Pancreas (tissue), 10 donors: ENCODE measurements around the gene TLR8. TPM values are rescaled to one million over a fixed set of nuclear protein-coding genes. Genes with fewer than 3 reads are reported as not detected.
"Not testable (repeated sequence)": the region's sequence is repeated elsewhere in the genome, so short reads cannot be mapped to it uniquely, and the experiment has no call there.

Experiments
- ATAC-seq, 4 donors: fragments of 200-7000 bp; cut with Tn5 transposase; one replicate each; pipeline versions ENCODE4 v1.8.0 to v1.9.1; 2020; ENCODE audit warnings: mild to moderate bottlenecking in 4 of 4, moderate library complexity in 4 of 4
- DNase-seq, 6 donors: peaks; one replicate each; pipeline ENCODE4 v3.0.0-alpha.2; 2020
- FAIRE-seq: peaks from 2 replicates; lab custom pipeline; 2012; peaks lifted over from hg19 to GRCh38; lab: Jason Lieb, UNC
- H3K27ac ChIP-seq, 4 donors: fragments of 200-600 bp; sonication (generic); 1 replicate in 3 of 4; 2 replicates in 1 of 4; pipeline versions ENCODE4 v1.5.0 to v1.8.0; 2020
- H3K27me3 ChIP-seq, 4 donors: fragments of 200-600 bp; one replicate each; pipeline ENCODE4 v1.8.0; 2021
- H3K36me3 ChIP-seq, 3 donors: fragments of 200-600 bp; sonication (generic) in 1 of 3; one replicate each; pipeline versions ENCODE4 v1.5.0 to v1.8.0; 2020 to 2021
- H3K4me1 ChIP-seq, 3 donors: fragments of 200-600 bp; one replicate each; pipeline ENCODE4 v1.8.0; 2021
- H3K4me3 ChIP-seq, 4 donors: fragments of 200-600 bp; sonication (generic) in 2 of 4; one replicate each; pipeline versions ENCODE4 v1.5.0 to v1.8.0; 2020 to 2021
- H3K9me3 ChIP-seq, 4 donors: fragments of 200-600 bp; one replicate each; pipeline ENCODE4 v1.8.0; 2021
- WGBS, 2 donors: extraction: QIAGEN DNeasy Blood & Tissue Kit; methylation state at CpG; one replicate each; pipeline ENCODE4 v1.1.7; 2013; 5-methylcytosine and 5-hydroxymethylcytosine counted together
- intact Hi-C, 3 donors: fragments of 100-400 bp; cut with DNase I; formaldehyde crosslinking; loops; one replicate each; pipeline versions ENCODE4 v1.11.1 to v1.14.2; 2022
- polyA plus RNA-seq, 2 donors: library from polyadenylated mRNA; stranded (reverse); fragments of 200-250 nt; gene quantifications; one replicate each; pipeline ENCODE4 v1.2.3, GENCODE V29; 2013
- total RNA-seq, 6 donors: library from RNA; stranded (reverse); fragmentation: NEBNext Ultra II Directional in 4 of 6; extraction: Animal tissue kit (Norgen Biotek cat#: 25700) in 4 of 6; gene quantifications; one replicate each; pipeline versions ENCODE4 v1.2.1 to v1.2.4, GENCODE V29; 2021 to 2023
- TF ChIP-seq, protein P1 (sequence below), 4 donors: fragments of 200-600 bp; sonication (generic) in 3 of 4; IDR thresholded peaks; one replicate each; pipeline versions ENCODE4 v1.5.0 to v1.8.0; 2021; ENCODE audit warnings: antibody characterized with exemption in 4 of 4
- donor health status: healthy with polysubstance abuse.
- donor health status: DM: no; HTN: no; CAD: no; lungs with moderate emphysema.
- donor health status: DM: no; HTN: no; CAD: no.
- donor health status: control.
- donor health status: control.
- donor health status: Bipolar disorder and iron deficiency.
- donor health status: DM: yes; HTN: yes; CAD: no.
- donor health status: DM: no; HTN: no; CAD: no.
- donor health status: DM: no; HTN: no; CAD: no.
- donor health status: DM: yes; HTN: yes; CAD: no.

TLR8 gene
- total and polyA plus RNA-seq, 8 donors: 0.04 to 2.0 (median 0.07) TPM

DNA sequence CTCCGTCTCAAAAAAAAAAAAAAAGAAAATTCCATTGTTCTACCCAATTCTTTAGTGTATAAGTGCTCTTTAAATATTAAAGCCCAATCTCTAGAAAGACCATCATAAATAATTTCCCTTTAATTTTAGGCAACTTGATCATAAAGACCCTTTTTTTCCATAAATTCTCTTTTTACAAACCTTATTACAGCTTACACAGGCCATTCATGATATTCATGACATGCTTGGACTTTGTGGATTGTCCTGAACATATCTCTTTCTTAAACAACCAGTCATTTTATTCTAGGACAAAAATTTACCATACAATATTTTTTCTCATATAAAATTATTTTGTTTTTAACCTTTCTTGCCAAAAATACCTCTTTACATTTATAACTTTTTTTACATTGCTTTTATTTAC lies 30.5 kb downstream of the TLR8 start:
- peaks cover 0 to 3% (median 0%) of the 10 kb centered on the region in 4 donors for H3K27me3 ChIP-seq
- H3K4me1 ChIP-seq: no peaks in the 10 kb centered on the region
- ATAC-seq (no peak), FAIRE-seq (no peak), DNase-seq (no peak)
- no peak overlapping the region for H3K27ac ChIP-seq
- WGBS, 2 donors: 90 to 100% methylated on average over 1 of the region's 1 CpG
- H3K36me3 ChIP-seq: no peaks in the 10 kb centered on the region
- intact Hi-C loops: no loop called here
- TF ChIP-seq, protein P1, sequence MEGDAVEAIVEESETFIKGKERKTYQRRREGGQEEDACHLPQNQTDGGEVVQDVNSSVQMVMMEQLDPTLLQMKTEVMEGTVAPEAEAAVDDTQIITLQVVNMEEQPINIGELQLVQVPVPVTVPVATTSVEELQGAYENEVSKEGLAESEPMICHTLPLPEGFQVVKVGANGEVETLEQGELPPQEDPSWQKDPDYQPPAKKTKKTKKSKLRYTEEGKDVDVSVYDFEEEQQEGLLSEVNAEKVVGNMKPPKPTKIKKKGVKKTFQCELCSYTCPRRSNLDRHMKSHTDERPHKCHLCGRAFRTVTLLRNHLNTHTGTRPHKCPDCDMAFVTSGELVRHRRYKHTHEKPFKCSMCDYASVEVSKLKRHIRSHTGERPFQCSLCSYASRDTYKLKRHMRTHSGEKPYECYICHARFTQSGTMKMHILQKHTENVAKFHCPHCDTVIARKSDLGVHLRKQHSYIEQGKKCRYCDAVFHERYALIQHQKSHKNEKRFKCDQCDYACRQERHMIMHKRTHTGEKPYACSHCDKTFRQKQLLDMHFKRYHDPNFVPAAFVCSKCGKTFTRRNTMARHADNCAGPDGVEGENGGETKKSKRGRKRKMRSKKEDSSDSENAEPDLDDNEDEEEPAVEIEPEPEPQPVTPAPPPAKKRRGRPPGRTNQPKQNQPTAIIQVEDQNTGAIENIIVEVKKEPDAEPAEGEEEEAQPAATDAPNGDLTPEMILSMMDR (IDR thresholded peaks at IDR 0.05): no peak
- H3K4me3 ChIP-seq: no peak overlapping the region
- no peaks in the 10 kb centered on the region for H3K9me3 ChIP-seq

DNA sequence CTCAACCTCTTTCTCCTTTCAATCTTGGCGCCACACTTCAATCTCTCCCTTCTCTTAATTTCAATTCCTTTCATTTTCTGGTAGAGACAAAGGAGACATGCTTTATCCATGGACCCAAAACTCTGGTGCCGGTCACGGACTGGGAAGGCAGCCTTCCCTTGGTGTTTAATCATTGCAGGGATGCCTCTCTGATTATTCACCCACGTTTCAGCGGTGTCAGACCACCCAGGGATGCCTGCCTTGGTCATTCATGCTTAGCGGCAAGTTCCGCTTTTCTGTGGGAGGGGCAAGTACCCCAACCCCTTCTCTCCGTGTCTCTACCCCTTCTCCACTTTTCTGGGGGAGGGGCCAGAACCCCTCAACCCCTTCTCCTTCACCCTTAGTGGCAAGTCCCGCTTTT lies 34.1 kb downstream of the TLR8 start:
- WGBS, 2 donors: 83 to 86% methylated on average over 8 to 9 of the region's 9 CpGs
- H3K9me3 ChIP-seq, H3K4me3 ChIP-seq, H3K36me3 ChIP-seq, H3K27ac ChIP-seq, FAIRE-seq, H3K4me1 ChIP-seq, H3K27me3 ChIP-seq, intact Hi-C loops, DNase-seq, ATAC-seq: not testable (repeated sequence)

DNA sequence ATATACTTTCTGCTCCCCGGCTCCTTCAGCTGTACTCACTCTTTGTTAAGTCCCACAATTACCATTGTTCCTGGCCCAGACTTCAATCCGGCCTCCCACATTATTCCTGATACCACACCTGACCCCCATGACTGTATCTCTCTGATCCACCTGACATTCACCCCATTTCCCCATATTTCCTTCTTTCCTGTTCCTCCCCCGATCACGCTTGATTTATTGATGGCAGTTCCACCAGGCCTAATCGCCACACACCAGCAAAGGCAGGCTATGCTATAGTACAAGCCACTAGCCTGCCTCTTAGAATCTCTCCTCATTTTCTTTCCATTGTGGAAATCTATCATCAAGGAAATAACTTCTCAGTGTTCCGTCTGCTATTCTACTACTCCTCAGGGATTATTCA lies 37.2 kb downstream of the TLR8 start:
- ATAC-seq, intact Hi-C loops, FAIRE-seq, H3K27ac ChIP-seq, H3K9me3 ChIP-seq, DNase-seq, H3K4me3 ChIP-seq, H3K36me3 ChIP-seq, H3K27me3 ChIP-seq: not testable (repeated sequence)
- 72 to 81% methylated on average over 4 of the region's 6 CpGs for WGBS, 2 donors
- peaks cover 9 to 16% (median 13%) of the 10 kb centered on the region in 3 donors for H3K4me1 ChIP-seq

DNA sequence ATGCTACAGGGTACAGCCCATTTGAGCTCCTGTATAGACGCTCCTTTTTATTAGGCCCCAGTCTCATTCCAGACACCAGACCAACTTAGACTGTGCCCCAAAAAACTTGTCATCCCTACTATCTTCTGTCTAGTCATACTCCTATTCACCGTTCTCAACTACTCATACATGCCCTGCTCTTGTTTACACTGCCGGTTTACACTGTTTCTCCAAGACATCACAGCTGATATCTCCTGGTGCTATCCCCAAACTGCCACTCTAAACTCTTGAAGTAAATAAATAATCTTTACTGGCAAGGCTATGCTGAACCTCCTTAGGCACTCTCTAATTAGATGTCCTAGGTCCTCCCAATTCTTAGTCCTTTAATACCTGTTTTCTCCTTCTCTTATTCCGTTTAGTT lies 38.0 kb downstream of the TLR8 start:
- intact Hi-C loops, H3K9me3 ChIP-seq, H3K27ac ChIP-seq, ATAC-seq, FAIRE-seq, H3K36me3 ChIP-seq, DNase-seq, H3K4me3 ChIP-seq, H3K27me3 ChIP-seq: not testable (repeated sequence)
- peaks cover 9 to 16% (median 13%) of the 10 kb centered on the region in 3 donors for H3K4me1 ChIP-seq
- 74 to 75% methylated on average over 2 to 3 of the region's 4 CpGs for WGBS, 2 donors

DNA sequence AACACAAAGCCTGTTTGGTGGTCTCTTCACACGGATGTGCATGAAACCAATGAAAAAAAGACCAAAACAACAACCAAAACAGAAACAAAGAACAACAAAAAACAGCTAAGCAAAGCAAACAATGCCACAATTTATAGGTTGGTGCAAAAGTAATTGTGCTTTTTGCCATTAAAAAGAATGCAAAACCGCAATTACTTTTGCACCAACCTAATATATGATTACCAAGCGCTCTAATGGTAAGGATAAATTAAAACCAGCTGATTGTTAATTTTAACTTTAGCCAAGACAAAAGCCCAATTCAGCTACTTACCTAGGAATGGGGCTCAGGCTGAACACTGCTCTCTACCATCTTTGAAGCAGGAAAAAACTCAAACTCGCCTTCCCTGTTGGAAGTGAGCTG lies 39.1 kb downstream of the TLR8 start:
- intact Hi-C loops: no loop called here
- FAIRE-seq (no peak), ATAC-seq (no peak), DNase-seq (no peak)
- Histone ChIP-seq H3K27ac (no peak overlapping the region), H3K4me1 (peaks cover 9 to 16% (median 16%) of the 10 kb centered on the region in 3 donors), H3K9me3 (no peaks in the 10 kb centered on the region), H3K36me3 (no peaks in the 10 kb centered on the region), H3K4me3 (no peak overlapping the region), H3K27me3 (no peaks in the 10 kb centered on the region)
- WGBS, 2 donors: 78 to 83% methylated on average over 4 of the region's 4 CpGs
- TF ChIP-seq, protein P1 (IDR thresholded peaks at IDR 0.05): no peak

DNA sequence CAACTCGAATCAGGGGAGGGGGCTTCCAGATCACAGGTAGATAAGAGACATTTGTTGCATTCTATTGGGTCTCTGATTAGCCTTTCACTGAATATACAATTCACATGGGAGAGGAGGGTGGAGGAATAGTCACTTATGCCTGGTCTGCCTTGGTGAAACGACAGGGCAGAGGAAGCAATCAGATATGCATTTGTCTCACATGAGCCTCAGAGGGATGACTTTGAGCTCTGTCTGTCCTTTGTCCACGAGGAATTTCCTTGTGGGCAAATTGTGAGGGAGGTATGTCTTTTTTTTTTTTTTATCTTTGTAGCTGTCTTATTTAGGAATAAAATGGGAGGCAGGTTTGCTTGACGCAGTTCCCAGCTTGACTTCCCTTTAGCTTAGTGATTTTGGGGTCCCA lies 40.0 kb downstream of the TLR8 start:
- no peak overlapping the region for H3K4me3 ChIP-seq
- WGBS, 2 donors: 53 to 57% methylated on average over 4 of the region's 4 CpGs
- no peaks in the 10 kb centered on the region for H3K36me3 ChIP-seq
- H3K4me1 ChIP-seq: peaks cover 9 to 16% (median 16%) of the 10 kb centered on the region in 3 donors
- TF ChIP-seq, protein P1 (IDR thresholded peaks at IDR 0.05): no peak
- intact Hi-C loops: no loop called here
- H3K27me3 ChIP-seq: no peaks in the 10 kb centered on the region
- no peak for FAIRE-seq
- no peak overlapping the region for H3K27ac ChIP-seq
- no peaks in the 10 kb centered on the region for H3K9me3 ChIP-seq
- ATAC-seq: no peak
- DNase-seq: no peak
